Measurements from ENCODE around the gene PITPNC1.

Gene PITPNC1

DNA sequence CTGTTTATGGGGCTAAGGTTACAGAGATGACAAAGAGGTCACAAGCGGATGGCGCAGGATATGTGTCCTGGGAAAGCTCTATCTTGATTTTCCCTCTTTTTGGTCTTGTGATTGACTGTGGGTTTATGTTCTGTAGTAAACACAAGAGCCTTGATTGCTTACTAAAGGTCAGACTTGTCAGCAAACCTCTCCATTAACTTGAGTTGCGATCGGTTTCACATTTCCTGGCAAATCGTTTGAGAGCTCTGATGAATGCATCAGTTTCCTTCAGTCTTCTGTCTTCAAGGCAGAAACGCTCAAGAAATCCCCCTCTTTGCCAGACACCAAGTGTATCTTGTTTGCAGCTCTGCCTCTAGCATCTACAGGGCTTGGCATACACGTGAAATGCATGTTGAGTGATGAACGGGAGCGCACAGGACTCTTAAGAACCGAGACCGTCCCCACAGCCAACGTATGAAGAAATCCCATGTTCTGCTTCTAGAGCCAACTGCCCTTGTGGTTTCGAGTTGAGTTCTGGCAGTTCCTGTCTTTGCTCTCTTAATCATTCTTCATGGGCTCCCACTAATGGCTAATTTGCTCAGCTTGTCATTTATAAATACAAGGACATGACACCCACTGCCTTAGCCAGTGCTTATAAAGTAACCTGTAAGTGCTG is 143.3 kb downstream of the PITPNC1 start:
- DNase-seq = no peak

DNA sequence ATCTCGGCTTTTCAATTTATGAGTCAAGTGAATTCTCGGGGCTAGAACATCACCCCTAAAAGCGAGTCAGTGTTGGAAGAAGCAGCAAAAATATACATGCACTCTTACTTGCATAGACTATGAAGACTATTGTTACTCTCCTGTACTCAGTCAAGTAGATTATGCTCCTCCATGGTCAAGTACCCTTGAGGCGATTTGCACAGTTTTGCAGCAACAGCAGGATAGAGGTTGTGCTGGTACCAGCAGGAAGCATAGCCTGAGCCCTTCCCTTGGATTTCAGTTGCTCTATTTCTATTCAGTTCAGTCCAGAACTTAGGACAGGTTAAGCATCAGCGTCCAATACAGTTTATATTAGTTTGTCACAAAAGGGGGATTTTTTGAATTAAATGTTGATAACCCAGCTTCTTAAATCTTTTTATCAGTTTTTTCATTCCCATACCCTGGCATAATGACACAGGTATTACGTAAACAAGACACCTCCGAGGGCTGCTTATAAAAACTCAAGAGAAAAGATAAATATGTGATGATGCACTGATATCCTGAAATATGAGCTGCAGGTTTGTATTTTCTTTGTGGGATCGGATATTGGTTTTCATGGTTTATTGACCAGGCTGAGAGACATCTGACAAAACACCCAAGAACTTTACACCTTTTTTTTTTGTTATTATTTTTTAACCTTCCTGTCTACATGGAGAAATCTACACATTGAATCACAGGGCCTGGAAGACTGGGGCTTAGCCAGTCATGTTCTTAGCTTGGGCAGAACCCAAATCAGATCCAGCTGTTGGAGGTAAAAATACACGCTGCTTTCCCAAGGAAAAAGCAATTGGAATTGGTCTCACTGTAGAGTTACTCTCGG is 144.1 kb downstream of the PITPNC1 start:
- DNase-seq = no peak

DNA sequence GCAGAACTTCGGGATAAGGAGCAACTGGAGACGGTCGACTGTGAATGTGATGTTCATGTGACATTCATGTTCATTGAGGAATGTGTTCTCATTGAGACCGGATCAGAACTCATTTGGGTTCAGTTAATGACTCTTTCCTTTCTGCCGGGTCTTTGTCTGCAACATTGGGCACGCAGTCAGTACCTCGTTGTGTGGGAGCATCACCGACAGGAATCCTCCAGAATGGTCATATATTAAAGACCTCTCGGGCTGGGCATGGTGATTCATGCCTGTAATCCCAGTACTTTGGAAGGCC is 144.6 kb downstream of the PITPNC1 start:
- DNase-seq = no peak

DNA sequence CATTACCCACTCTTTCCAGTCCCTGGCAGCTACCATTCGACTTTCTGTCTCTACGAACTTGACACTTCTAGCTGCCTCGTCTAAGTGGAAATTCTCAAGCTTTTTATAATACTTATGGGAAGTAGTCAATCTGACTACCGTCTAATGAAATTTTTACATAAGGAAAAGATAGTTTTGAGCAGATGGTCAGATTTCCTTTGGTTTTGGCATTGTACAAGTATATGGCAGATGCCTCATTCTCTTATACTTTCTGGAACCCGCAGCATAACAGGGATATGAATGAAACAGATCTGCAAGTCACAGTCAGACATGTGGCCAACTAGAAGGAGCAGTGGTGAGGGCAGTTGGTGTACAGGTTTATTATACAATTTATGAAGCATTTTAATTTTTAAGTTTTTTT is 146.0 kb downstream of the PITPNC1 start:
- DNase-seq = no peak

GRCh38 chr17:67525239-67526135 is 148.4 kb downstream of the PITPNC1 start:
- no peak for DNase-seq

DNA sequence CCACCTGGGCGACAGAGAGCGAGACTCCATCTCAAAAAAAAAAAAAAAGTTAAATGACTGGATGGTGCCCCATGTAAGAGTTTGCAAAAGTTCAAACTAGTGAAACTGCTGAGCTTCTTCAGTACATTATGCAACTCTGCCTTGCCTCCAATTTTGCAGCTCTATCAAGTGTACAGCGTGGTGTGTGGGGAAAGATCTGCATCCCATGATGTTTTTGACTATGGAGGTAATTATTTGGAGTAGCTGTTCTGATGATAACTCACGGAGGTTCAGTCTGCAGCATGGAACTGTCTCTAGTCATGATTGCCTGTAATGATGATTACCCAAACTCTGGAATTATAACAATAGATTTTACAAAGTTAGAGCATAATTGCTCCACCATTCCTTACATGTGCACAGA is 149.6 kb downstream of the PITPNC1 start:
- no peak for DNase-seq

DNA sequence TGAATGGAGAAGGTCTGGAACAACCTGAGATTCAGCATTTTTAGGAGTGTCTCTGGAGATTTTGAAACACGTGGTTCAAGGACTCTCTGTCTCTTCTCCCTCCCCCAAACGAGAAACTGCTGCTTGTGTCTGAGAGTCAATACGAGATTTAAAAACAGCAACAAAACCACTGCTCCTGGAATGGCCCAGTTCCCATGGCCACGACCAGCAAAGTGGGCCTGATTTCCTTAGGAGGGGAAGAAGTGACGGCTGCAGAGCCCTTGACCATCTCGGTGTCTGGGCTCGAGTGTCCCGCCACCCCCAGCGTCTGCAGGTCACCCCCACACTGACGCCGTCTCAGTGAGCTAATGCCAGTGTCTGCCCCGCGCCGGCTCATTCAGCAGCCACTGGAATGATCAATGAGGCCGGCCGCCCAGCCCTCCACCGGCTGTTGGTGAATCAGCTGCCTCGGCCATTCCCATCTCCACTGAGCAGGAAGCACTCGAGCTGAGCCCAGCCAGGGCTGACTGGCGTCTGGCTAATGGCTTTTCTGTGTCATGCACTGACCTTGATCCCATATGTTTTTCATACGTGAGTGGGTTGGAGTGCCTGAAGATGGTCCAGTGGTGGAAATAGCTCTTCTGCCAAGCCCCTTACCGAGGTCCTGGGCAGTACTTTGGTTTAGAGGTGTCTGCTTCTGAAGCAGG is 151.8 kb downstream of the PITPNC1 start:
- DNase-seq = no peak

DNA sequence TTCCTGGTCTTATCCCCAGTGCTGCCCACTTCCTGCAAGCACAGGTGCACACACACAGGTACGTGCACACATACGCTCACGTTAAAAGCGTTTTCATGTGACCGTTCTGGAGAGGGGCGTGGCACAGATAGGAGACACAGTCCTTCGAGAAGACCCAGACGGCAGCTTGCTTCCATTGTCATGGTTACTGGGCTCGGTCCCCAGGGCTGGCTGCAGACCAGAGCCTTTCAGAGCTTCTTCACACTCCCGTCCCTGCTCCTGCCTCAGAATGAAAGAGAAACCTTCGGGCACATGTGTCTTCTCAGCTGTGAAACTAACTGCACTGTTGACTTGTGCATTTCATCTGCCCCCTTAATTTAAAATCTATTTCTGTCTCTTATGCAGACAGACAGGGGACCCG is 154.2 kb downstream of the PITPNC1 start:
- no peak for DNase-seq

DNA sequence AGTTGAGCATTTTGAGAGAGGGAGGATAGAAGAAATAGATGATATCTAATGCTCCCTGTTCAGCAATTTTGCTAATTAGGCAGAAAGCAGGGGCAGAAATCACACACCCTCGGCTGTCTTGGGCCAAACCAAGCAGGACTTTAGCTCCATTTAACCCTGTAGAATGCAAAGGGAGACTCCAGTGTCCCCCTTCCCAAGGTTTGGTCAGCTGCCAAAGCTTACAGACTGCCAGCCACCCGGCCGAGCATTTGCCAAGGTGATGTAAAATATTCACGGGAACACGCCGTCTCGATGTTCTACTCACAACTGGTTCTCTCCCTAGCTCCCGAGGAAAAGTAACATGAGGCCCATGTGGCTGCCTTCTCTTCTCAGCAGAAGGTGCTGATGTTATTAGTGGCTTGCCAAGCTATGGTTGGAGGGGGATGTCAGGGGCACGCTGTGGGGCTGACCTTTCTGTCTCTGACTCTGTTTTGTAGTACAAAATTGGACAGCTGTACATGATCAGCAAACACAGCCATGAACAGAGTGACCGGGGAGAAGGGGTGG is 155.3 kb downstream of the PITPNC1 start:
- DNase-seq = no peak

GRCh38 chr17:67534941-67535340 is 157.9 kb downstream of the PITPNC1 start:
- DNase-seq = no peak

- no peak for DNase-seq
These were observed 165.4 kb downstream of the PITPNC1 start for GRCh38 chr17:67542219-67543114.

- DNase-seq = no peak
These were observed 167.4 kb downstream of the PITPNC1 start for GRCh38 chr17:67544364-67544955.

GRCh38 chr17:67546578-67547527 is 169.8 kb downstream of the PITPNC1 start:
- no peak for DNase-seq

DNA sequence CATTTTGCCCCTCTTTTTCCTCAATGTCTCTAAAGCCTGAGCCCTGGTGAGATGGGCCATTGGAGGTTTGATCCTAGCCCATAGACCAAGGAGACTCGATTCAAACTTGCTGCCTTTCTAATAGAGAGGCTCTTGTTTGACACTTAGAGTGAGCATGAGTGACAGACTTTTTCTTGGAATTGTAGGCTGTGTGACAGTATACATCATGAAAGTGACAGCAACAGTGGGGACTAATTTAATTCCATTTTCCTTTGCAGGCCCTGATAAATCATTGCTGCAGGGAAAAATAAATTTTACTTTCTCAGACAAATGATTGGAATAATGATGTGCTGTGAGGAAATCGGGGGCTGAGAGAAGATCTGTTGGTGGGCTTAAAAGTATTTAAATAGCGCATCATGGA is 171.6 kb downstream of the PITPNC1 start:
- DNase-seq = no peak

- DNase-seq = peak; percentile 30
These were observed 172.7 kb downstream of the PITPNC1 start for GRCh38 chr17:67549820-67550219.

- no peak for DNase-seq
These were observed 177.6 kb downstream of the PITPNC1 start for GRCh38 chr17:67554634-67555033.

DNA sequence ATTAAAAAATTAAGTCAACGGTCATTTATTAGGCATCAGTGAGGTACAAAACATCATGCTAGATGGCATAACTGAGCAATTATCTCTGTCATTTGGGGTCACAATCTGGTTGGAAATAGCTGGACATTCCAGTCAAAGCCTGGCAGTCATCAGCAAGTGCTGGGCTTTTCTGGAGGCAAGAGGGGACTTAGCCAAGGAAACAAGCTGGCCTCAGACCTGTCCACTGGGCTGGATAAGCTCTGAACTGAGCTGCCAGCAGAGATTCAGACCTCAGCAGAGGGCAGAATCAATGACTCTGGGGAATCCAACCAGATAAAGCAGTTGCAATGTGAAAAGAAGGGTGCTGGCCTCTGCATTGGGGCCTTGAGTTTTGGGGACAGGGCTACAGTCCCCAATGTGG is 178.8 kb downstream of the PITPNC1 start:
- DNase-seq = peak; percentile 7

- peak; percentile 35 for DNase-seq
These were observed 180.2 kb downstream of the PITPNC1 start for GRCh38 chr17:67557052-67557845.

GRCh38 chr17:67557921-67558320 is 180.8 kb downstream of the PITPNC1 start:
- no peak for DNase-seq

Data from activated CD8-positive, alpha-beta memory T cell treated with anti-CD3 and anti-CD28 coated beads, Interleukin-2, amount 50 U/mL, for 48 hours (primary cell).